HepG2 (cell line): ENCODE results near the gene TMEM120A. TPM values are rescaled to one million over a fixed set of nuclear protein-coding genes. Genes with fewer than 3 reads are reported as not detected.

ENCODE experiments used
- AKAP8 ChIP-seq: sonication (generic); formaldehyde crosslinking; IDR thresholded peaks from 2 replicates; pipeline ENCODE4 v1.5.1; 2020; ENCODE audit warnings: mild to moderate bottlenecking, missing genetic modification reagents
- EHMT2 ChIP-seq: fragments of 200-600 bp; sonication (generic); IDR thresholded peaks from 2 replicates; pipeline ENCODE4 v1.7.0; 2017; ENCODE audit warnings: antibody characterized with exemption, low read depth, low read length, borderline replicate concordance
- HES4 ChIP-seq: sonication (generic); formaldehyde crosslinking; IDR thresholded peaks from 2 replicates; pipeline ENCODE4 v1.9.0; 2021; ENCODE audit warnings: mild to moderate bottlenecking, missing genetic modification reagents, borderline replicate concordance
- KDM1A ChIP-seq: IDR thresholded peaks from 2 replicates; pipeline ENCODE4 v1.6.1; 2016; ENCODE audit warnings: missing compliant biosample characterization
- KDM5B ChIP-seq: sonication (generic); formaldehyde crosslinking; IDR thresholded peaks from 2 replicates; pipeline ENCODE4 v1.4.0; 2020; ENCODE audit warnings: missing genetic modification reagents, mild to moderate bottlenecking, borderline replicate concordance
- NKX3-1 ChIP-seq: sonication (generic); formaldehyde crosslinking; IDR thresholded peaks from 2 replicates; pipeline ENCODE4 v1.5.0; 2020; ENCODE audit warnings: missing genetic modification reagents
- NONO ChIP-seq, 2 experiments: fragments of 450-650 bp in 1 of 2; sonication (generic) in 1 of 2; formaldehyde crosslinking in 1 of 2; IDR thresholded peaks in 1 of 2; conservative IDR thresholded peaks in 1 of 2; 2 replicates each; pipeline versions ENCODE4 v1.6.1 to v1.8.0; 2017 to 2022; ENCODE audit warnings: mild to moderate bottlenecking in 1 of 2, missing genetic modification reagents in 1 of 2, moderate library complexity in 1 of 2
- NR2C2 ChIP-seq: sonication (generic); formaldehyde crosslinking; IDR thresholded peaks from 2 replicates; pipeline ENCODE4 v1.4.0; 2020; ENCODE audit warnings: missing genetic modification reagents, mild to moderate bottlenecking, moderate library complexity, borderline replicate concordance
- SKI ChIP-seq: fragments of 450-650 bp; IDR thresholded peaks from one replicate; pipeline ENCODE4 v1.6.1; 2018; ENCODE audit warnings: mild to moderate bottlenecking; ENCODE audit not compliant: partially characterized antibody
- ZNF484 ChIP-seq: sonication (generic); formaldehyde crosslinking; IDR thresholded peaks from 2 replicates; pipeline ENCODE4 v1.5.1; 2020; ENCODE audit warnings: mild to moderate bottlenecking, low read depth, missing genetic modification reagents, borderline replicate concordance
- ZNF574 ChIP-seq: sonication (generic); formaldehyde crosslinking; IDR thresholded peaks from 2 replicates; pipeline ENCODE4 v1.4.0; 2020; ENCODE audit warnings: missing genetic modification reagents
- ZNF7 ChIP-seq: IDR thresholded peaks from 2 replicates; pipeline ENCODE4 v1.6.1; 2016; ENCODE audit warnings: missing biosample characterization, missing genetic modification reagents
- ZNF777 ChIP-seq: sonication (generic); formaldehyde crosslinking; IDR thresholded peaks from 2 replicates; pipeline ENCODE4 v1.4.0; 2020; ENCODE audit warnings: missing genetic modification reagents
- polyA plus RNA-seq, 8 experiments: library from polyadenylated mRNA; depleted of rRNA in 3 of 8; stranded (reverse) in 7 of 8; unstranded in 1 of 8; fragments of >200 nt; fragmentation: Illumina TruSeq in 4 of 8; extraction: Trizol in 4 of 8; gene quantifications; 2 replicates each; pipeline versions ENCODE4 v1.2.1 to v1.2.3, GENCODE V29; 2011 to 2016; ENCODE audit warnings: low read depth in 4 of 8, missing spikeins in 1 of 8, mixed read lengths in 1 of 8; ENCODE audit not compliant: insufficient read depth in 1 of 8
- total RNA-seq, 5 experiments: library from RNA; depleted of rRNA; stranded (reverse); fragments of >200 nt; fragmentation: Illumina TruSeq; extraction: Trizol; gene quantifications; 2 replicates each; pipeline ENCODE4 v1.2.3, GENCODE V29; 2016; ENCODE audit warnings: low read depth in 1 of 5
- TF ChIP-seq, protein P1 (sequence below): sonication (generic); formaldehyde crosslinking; IDR thresholded peaks from 2 replicates; pipeline ENCODE4 v1.5.1; 2020; ENCODE audit warnings: mild to moderate bottlenecking, missing genetic modification reagents, borderline replicate concordance
- TF ChIP-seq, protein P2 (sequence below): sonication (generic); formaldehyde crosslinking; IDR thresholded peaks from 2 replicates; pipeline ENCODE4 v1.4.0; 2020; ENCODE audit warnings: missing genetic modification reagents, mild to moderate bottlenecking, borderline replicate concordance
- TF ChIP-seq, protein P3 (sequence below): IDR thresholded peaks from 2 replicates; pipeline ENCODE4 v1.6.1; 2016; ENCODE audit warnings: missing compliant biosample characterization, missing genetic modification reagents, borderline replicate concordance

Gene TMEM120A
- total and polyA plus RNA-seq, 2 of the 13 experiments (the other 11 are each of a cell fraction or from before 2014, with no cell fraction given) = 40.3 to 102 TPM

- TF ChIP-seq ZNF574 (peak; percentile 40; the same call in 1 of the 2 replicates), EHMT2 (no peak), SKI (no peak), NONO (IDR thresholded peaks at IDR 0.05) (no peak), NONO (CRISPR knock-in tag; conservative IDR thresholded peaks at IDR 0.05) (peak; percentile 74; the same call in 1 of the 2 replicates), NR2C2 (CRISPR knock-in tag) (peak; percentile 84), KDM5B (CRISPR knock-in tag) (peak; percentile 46; the same call in 1 of the 2 replicates), ZNF7 (CRISPR knock-in tag) (no peak), ZNF484 (CRISPR knock-in tag) (no peak), KDM1A (CRISPR knock-in tag) (peak; percentile 83), AKAP8 (CRISPR knock-in tag) (no peak), HES4 (CRISPR knock-in tag) (peak; percentile 70; the same call in 1 of the 2 replicates), NKX3-1 (CRISPR knock-in tag) (no peak), ZNF777 (no peak)
- TF ChIP-seq, protein P1, sequence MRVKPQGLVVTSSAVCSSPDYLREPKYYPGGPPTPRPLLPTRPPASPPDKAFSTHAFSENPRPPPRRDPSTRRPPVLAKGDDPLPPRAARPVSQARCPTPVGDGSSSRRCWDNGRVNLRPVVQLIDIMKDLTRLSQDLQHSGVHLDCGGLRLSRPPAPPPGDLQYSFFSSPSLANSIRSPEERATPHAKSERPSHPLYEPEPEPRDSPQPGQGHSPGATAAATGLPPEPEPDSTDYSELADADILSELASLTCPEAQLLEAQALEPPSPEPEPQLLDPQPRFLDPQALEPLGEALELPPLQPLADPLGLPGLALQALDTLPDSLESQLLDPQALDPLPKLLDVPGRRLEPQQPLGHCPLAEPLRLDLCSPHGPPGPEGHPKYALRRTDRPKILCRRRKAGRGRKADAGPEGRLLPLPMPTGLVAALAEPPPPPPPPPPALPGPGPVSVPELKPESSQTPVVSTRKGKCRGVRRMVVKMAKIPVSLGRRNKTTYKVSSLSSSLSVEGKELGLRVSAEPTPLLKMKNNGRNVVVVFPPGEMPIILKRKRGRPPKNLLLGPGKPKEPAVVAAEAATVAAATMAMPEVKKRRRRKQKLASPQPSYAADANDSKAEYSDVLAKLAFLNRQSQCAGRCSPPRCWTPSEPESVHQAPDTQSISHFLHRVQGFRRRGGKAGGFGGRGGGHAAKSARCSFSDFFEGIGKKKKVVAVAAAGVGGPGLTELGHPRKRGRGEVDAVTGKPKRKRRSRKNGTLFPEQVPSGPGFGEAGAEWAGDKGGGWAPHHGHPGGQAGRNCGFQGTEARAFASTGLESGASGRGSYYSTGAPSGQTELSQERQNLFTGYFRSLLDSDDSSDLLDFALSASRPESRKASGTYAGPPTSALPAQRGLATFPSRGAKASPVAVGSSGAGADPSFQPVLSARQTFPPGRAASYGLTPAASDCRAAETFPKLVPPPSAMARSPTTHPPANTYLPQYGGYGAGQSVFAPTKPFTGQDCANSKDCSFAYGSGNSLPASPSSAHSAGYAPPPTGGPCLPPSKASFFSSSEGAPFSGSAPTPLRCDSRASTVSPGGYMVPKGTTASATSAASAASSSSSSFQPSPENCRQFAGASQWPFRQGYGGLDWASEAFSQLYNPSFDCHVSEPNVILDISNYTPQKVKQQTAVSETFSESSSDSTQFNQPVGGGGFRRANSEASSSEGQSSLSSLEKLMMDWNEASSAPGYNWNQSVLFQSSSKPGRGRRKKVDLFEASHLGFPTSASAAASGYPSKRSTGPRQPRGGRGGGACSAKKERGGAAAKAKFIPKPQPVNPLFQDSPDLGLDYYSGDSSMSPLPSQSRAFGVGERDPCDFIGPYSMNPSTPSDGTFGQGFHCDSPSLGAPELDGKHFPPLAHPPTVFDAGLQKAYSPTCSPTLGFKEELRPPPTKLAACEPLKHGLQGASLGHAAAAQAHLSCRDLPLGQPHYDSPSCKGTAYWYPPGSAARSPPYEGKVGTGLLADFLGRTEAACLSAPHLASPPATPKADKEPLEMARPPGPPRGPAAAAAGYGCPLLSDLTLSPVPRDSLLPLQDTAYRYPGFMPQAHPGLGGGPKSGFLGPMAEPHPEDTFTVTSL = no peak
- TF ChIP-seq, protein P2, sequence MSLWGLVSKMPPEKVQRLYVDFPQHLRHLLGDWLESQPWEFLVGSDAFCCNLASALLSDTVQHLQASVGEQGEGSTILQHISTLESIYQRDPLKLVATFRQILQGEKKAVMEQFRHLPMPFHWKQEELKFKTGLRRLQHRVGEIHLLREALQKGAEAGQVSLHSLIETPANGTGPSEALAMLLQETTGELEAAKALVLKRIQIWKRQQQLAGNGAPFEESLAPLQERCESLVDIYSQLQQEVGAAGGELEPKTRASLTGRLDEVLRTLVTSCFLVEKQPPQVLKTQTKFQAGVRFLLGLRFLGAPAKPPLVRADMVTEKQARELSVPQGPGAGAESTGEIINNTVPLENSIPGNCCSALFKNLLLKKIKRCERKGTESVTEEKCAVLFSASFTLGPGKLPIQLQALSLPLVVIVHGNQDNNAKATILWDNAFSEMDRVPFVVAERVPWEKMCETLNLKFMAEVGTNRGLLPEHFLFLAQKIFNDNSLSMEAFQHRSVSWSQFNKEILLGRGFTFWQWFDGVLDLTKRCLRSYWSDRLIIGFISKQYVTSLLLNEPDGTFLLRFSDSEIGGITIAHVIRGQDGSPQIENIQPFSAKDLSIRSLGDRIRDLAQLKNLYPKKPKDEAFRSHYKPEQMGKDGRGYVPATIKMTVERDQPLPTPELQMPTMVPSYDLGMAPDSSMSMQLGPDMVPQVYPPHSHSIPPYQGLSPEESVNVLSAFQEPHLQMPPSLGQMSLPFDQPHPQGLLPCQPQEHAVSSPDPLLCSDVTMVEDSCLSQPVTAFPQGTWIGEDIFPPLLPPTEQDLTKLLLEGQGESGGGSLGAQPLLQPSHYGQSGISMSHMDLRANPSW = no peak
- TF ChIP-seq, protein P3, sequence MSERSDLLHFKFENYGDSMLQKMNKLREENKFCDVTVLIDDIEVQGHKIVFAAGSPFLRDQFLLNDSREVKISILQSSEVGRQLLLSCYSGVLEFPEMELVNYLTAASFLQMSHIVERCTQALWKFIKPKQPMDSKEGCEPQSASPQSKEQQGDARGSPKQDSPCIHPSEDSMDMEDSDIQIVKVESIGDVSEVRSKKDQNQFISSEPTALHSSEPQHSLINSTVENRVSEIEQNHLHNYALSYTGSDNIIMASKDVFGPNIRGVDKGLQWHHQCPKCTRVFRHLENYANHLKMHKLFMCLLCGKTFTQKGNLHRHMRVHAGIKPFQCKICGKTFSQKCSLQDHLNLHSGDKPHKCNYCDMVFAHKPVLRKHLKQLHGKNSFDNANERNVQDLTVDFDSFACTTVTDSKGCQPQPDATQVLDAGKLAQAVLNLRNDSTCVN = peak; percentile 19; the same call in 1 of the 2 replicates
Observed at GRCh38 chr7:75994388-75995051, at the start of gene TMEM120A (continued).
